ENCODE results near the gene CLPTM1. TPM values are rescaled to one million over a fixed set of nuclear protein-coding genes. Genes with fewer than 3 reads are reported as not detected.
A peak's percentile ranks its signal among the peaks of the same experiment; 100 is the strongest.

CLPTM1 gene
- total and polyA plus RNA-seq, 9 of the 15 experiments (the other 6 are each of a cell fraction or from before 2014, with no cell fraction given), result 0.37 to 96.0 (median 27.5) TPM

- TF ChIP-seq SPI1 (IDR thresholded peaks at IDR 0.05; ENCODE audit: borderline replicate concordance, low read depth, low read length), result peak; percentile 70; the same call in 1 of the 2 replicates
- no peak for TF ChIP-seq MTF1 (CRISPR knock-in tag; IDR thresholded peaks at IDR 0.05; ENCODE audit: borderline replicate concordance)
- no peak for TF ChIP-seq FOXJ3 (CRISPR knock-in tag; IDR thresholded peaks at IDR 0.05)
- TF ChIP-seq, protein P1, sequence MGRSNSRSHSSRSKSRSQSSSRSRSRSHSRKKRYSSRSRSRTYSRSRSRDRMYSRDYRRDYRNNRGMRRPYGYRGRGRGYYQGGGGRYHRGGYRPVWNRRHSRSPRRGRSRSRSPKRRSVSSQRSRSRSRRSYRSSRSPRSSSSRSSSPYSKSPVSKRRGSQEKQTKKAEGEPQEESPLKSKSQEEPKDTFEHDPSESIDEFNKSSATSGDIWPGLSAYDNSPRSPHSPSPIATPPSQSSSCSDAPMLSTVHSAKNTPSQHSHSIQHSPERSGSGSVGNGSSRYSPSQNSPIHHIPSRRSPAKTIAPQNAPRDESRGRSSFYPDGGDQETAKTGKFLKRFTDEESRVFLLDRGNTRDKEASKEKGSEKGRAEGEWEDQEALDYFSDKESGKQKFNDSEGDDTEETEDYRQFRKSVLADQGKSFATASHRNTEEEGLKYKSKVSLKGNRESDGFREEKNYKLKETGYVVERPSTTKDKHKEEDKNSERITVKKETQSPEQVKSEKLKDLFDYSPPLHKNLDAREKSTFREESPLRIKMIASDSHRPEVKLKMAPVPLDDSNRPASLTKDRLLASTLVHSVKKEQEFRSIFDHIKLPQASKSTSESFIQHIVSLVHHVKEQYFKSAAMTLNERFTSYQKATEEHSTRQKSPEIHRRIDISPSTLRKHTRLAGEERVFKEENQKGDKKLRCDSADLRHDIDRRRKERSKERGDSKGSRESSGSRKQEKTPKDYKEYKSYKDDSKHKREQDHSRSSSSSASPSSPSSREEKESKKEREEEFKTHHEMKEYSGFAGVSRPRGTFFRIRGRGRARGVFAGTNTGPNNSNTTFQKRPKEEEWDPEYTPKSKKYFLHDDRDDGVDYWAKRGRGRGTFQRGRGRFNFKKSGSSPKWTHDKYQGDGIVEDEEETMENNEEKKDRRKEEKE (IDR thresholded peaks at IDR 0.05; ENCODE audit: borderline replicate concordance in 1 of 2, control insufficient read depth in 1 of 2, low read depth in 2 of 2, low read length in 1 of 2), result no peak
- no peak for TF ChIP-seq NFXL1 (CRISPR knock-in tag; IDR thresholded peaks at IDR 0.05)
- TF ChIP-seq, protein P2, sequence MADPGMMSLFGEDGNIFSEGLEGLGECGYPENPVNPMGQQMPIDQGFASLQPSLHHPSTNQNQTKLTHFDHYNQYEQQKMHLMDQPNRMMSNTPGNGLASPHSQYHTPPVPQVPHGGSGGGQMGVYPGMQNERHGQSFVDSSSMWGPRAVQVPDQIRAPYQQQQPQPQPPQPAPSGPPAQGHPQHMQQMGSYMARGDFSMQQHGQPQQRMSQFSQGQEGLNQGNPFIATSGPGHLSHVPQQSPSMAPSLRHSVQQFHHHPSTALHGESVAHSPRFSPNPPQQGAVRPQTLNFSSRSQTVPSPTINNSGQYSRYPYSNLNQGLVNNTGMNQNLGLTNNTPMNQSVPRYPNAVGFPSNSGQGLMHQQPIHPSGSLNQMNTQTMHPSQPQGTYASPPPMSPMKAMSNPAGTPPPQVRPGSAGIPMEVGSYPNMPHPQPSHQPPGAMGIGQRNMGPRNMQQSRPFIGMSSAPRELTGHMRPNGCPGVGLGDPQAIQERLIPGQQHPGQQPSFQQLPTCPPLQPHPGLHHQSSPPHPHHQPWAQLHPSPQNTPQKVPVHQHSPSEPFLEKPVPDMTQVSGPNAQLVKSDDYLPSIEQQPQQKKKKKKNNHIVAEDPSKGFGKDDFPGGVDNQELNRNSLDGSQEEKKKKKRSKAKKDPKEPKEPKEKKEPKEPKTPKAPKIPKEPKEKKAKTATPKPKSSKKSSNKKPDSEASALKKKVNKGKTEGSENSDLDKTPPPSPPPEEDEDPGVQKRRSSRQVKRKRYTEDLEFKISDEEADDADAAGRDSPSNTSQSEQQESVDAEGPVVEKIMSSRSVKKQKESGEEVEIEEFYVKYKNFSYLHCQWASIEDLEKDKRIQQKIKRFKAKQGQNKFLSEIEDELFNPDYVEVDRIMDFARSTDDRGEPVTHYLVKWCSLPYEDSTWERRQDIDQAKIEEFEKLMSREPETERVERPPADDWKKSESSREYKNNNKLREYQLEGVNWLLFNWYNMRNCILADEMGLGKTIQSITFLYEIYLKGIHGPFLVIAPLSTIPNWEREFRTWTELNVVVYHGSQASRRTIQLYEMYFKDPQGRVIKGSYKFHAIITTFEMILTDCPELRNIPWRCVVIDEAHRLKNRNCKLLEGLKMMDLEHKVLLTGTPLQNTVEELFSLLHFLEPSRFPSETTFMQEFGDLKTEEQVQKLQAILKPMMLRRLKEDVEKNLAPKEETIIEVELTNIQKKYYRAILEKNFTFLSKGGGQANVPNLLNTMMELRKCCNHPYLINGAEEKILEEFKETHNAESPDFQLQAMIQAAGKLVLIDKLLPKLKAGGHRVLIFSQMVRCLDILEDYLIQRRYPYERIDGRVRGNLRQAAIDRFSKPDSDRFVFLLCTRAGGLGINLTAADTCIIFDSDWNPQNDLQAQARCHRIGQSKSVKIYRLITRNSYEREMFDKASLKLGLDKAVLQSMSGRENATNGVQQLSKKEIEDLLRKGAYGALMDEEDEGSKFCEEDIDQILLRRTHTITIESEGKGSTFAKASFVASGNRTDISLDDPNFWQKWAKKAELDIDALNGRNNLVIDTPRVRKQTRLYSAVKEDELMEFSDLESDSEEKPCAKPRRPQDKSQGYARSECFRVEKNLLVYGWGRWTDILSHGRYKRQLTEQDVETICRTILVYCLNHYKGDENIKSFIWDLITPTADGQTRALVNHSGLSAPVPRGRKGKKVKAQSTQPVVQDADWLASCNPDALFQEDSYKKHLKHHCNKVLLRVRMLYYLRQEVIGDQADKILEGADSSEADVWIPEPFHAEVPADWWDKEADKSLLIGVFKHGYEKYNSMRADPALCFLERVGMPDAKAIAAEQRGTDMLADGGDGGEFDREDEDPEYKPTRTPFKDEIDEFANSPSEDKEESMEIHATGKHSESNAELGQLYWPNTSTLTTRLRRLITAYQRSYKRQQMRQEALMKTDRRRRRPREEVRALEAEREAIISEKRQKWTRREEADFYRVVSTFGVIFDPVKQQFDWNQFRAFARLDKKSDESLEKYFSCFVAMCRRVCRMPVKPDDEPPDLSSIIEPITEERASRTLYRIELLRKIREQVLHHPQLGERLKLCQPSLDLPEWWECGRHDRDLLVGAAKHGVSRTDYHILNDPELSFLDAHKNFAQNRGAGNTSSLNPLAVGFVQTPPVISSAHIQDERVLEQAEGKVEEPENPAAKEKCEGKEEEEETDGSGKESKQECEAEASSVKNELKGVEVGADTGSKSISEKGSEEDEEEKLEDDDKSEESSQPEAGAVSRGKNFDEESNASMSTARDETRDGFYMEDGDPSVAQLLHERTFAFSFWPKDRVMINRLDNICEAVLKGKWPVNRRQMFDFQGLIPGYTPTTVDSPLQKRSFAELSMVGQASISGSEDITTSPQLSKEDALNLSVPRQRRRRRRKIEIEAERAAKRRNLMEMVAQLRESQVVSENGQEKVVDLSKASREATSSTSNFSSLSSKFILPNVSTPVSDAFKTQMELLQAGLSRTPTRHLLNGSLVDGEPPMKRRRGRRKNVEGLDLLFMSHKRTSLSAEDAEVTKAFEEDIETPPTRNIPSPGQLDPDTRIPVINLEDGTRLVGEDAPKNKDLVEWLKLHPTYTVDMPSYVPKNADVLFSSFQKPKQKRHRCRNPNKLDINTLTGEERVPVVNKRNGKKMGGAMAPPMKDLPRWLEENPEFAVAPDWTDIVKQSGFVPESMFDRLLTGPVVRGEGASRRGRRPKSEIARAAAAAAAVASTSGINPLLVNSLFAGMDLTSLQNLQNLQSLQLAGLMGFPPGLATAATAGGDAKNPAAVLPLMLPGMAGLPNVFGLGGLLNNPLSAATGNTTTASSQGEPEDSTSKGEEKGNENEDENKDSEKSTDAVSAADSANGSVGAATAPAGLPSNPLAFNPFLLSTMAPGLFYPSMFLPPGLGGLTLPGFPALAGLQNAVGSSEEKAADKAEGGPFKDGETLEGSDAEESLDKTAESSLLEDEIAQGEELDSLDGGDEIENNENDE (IDR thresholded peaks at IDR 0.05; ENCODE audit: low read depth, low read length), result no peak
- no peak for TF ChIP-seq ZNF717 (CRISPR knock-in tag; IDR thresholded peaks at IDR 0.05)
- TF ChIP-seq POLR2G (IDR thresholded peaks at IDR 0.05; ENCODE audit: low read depth, low read length), result peak; percentile 97
- TF ChIP-seq E2F6 (IDR thresholded peaks at IDR 0.05; ENCODE audit: borderline replicate concordance in 1 of 2, extremely low read depth in 1 of 2, insufficient read depth in 1 of 2, insufficient read length in 1 of 2, low read depth in 1 of 2, low read length in 1 of 2, poor library complexity in 1 of 2, severe bottlenecking in 1 of 2), result peak in 1 of 2 experiments; percentile 52
These were observed 84.0 kb downstream of the CLPTM1 start, which contains the start of gene CLASRP (continued) for GRCh38 chr19:45038931-45039893.

All from K562 (cell line).